ENCODE results near the gene KMT2E.
"Not testable (repeated sequence)": the region's sequence is repeated elsewhere in the genome, so short reads cannot be mapped to it uniquely, and the experiment has no call there.

KMT2E gene

GRCh38 chr7:105013816-105014692 lies at the start of gene KMT2E:
Gene KMT2E (plus strand): TSS chr7:105014205. CDS start chr7:105040953, 26,748 bp downstream.
- peak; percentile 91 for DNase-seq

- DNase-seq = no peak
These were observed 49.3 kb upstream of the KMT2E start for GRCh38 chr7:104964626-104965236.

- DNase-seq = no peak
These were observed 48.0 kb upstream of the KMT2E start for GRCh38 chr7:104966022-104966421.

- DNase-seq = no peak
These were observed 46.9 kb upstream of the KMT2E start for GRCh38 chr7:104967088-104967487.

- no peak for DNase-seq
These were observed 46.4 kb upstream of the KMT2E start for GRCh38 chr7:104967595-104967994.

GRCh38 chr7:104968648-104969047 lies 45.4 kb upstream of the KMT2E start:
- DNase-seq = no peak

- no peak for DNase-seq
These were observed 44.8 kb upstream of the KMT2E start for GRCh38 chr7:104969183-104969582.

GRCh38 chr7:104971290-104972071 lies 42.5 kb upstream of the KMT2E start:
- DNase-seq = no peak

- no peak for DNase-seq
These were observed 41.5 kb upstream of the KMT2E start for GRCh38 chr7:104972500-104972899.

GRCh38 chr7:104973227-104973626 lies 40.8 kb upstream of the KMT2E start:
- no peak for DNase-seq

- no peak for DNase-seq
These were observed 40.0 kb upstream of the KMT2E start for GRCh38 chr7:104973909-104974415.

- not testable (repeated sequence) for DNase-seq
These were observed 38.5 kb upstream of the KMT2E start for GRCh38 chr7:104975553-104975952.

- DNase-seq = no peak
These were observed 36.9 kb upstream of the KMT2E start for GRCh38 chr7:104976966-104977636.

GRCh38 chr7:104978460-104978859 lies 35.5 kb upstream of the KMT2E start:
- DNase-seq = no peak

- DNase-seq = no peak
These were observed 34.7 kb upstream of the KMT2E start for GRCh38 chr7:104979167-104979841.

- no peak for DNase-seq
These were observed 33.6 kb upstream of the KMT2E start for GRCh38 chr7:104980440-104980839.

GRCh38 chr7:104980841-104981671 lies 32.9 kb upstream of the KMT2E start:
- peak; percentile 75 for DNase-seq

GRCh38 chr7:104981672-104982037 lies 32.4 kb upstream of the KMT2E start:
- DNase-seq = no peak

GRCh38 chr7:104982308-104983075 lies 31.5 kb upstream of the KMT2E start:
- DNase-seq = no peak

- DNase-seq = no peak
These were observed 30.9 kb upstream of the KMT2E start for GRCh38 chr7:104983076-104983577.
